Dedifferentiated amniotic fluid mesenchymal stem cell (primary cell): ENCODE measurements around the gene LDLRAD4.

ENCODE experiments used
- DNase-seq: peaks from one replicate; pipeline ENCODE4 v3.0.0-alpha.2; 2016; ENCODE audit errors: extremely low spot score

Gene LDLRAD4

DNA sequence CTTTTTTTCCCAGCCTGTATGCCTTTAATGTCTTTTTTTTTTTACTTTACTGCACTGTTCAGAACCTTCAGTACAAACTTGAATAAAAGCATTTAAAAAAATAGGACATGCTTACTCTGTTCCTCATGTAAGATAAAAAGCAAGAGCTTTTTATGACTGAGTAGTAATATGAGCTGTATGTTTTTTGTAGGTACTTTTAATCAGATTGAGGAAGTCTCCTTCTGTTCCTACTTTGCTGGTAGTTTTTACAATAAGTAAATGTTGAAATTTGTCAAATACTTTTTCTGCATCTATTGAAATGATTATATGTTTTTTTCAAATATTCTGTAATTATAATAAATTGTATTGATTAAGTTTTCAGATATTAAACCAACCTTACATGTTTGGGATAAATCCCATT is 318.0 kb downstream of the LDLRAD4 start:
- DNase-seq, result no peak

DNA sequence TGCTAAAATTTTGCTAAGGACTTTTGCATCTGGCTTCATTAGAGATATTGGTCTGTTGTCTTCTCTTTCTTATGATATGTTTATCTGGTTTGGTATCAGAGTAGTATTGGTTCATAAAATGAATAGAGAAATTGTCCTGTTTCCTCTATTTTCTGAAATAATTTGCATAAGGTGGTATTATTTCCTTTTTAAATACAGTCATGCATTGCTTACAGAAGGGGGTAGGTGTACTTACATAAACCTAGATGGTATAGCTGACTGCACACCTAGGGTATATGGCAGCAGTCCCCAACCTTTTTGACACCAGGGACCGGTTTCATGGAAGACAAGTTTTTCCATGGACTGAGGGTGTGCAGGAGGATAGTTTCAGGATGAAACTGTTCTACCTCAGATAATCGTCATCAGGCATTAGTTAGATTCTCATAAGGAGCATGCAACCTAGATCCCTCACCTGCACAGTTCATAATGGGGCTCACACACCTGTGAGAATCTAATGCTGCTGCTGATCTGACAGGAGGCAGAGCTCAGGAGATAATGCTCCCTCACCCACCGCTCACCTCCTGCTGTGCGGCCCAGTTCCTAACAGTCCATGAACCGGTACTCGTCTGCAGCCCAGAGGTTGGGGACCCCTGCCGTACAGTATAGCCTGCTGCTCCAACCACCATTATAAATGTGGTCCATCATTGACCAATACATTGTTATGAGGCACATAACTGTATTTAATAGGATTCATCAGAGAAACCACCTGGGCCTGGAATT is 318.6 kb downstream of the LDLRAD4 start:
- DNase-seq, result no peak

- no peak for DNase-seq
Measured at GRCh38 chr18:13538630-13539029, 320.1 kb downstream of the LDLRAD4 start.

GRCh38 chr18:13539050-13539449 is 320.5 kb downstream of the LDLRAD4 start:
- no peak for DNase-seq

GRCh38 chr18:13539843-13540476 is 321.4 kb downstream of the LDLRAD4 start:
- DNase-seq, result no peak

DNA sequence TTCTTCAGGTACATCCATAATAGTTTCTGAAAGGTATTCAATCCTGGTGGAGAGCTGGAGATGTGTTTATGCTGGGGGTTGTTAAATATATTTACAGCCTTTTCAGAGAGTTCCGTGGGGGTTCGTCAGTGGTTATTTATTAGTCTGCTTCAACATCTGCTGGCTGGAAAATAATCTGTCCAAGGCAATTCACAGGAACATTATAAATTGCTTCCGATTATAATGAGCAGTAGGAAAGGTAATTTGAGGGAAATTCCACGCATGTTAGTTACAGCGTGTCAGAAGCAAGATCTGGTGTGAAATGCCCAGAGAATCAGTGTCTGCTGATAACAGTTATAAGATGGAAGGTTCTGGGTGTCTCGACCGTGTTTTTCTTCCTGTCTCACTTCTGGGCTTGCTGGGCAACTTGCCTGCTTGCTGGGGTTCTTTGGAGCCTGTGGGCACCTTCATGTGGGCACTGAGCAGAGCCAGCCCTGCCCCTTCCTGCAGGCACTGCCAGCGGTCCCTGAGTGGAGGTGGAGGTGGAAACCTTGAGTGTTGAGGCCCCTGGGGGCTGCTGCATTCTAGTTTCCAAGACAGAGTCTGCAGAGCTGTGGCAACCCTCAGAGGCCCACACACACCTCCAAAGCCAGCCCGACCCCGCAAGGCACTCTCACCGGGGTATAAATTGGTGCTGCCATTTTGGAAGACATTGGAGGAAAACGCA is 322.1 kb downstream of the LDLRAD4 start:
- no peak for DNase-seq

GRCh38 chr18:13541621-13542519 is 323.3 kb downstream of the LDLRAD4 start:
- no peak for DNase-seq

DNA sequence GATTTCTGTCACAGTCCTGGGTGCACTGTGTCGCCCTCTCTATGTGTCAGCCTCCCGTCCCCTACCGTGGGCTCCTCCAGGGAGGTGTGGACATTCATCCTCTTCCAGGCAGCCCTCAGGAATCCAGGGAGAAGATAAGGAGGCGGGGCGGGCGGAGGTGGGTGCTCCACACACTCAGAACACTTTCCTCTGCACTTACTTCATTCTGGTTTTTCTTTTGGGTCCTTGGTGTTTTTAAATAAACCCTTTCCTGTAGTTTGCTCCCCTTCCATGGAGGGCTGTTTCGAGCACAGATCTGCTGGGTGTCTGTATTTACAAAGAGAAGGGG is 323.9 kb downstream of the LDLRAD4 start:
- DNase-seq, result no peak

- DNase-seq, result no peak
Measured at GRCh38 chr18:13543144-13543543, 324.6 kb downstream of the LDLRAD4 start.

GRCh38 chr18:13543811-13544732 is 325.5 kb downstream of the LDLRAD4 start:
- no peak for DNase-seq

- no peak for DNase-seq
Measured at GRCh38 chr18:13544953-13545352, 326.4 kb downstream of the LDLRAD4 start.

DNA sequence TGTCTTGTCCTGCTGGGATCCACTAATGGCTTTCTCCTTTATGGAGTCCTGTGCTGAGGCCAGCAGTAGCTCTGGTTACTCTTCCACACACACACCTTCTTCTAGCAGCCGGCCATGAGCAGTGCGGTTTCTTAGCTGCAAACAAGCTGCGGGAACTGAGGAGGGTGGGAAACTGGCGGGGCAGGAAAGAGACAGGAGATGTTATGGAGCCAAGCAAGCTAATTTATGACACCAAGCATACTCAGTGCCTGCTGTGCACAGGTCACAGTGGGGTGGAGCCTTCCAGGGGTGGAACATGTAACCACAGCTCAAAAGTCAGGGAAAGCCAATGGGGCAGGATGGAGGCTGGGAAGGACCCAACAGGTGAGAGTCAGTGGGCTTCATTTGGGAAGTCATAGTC is 327.0 kb downstream of the LDLRAD4 start:
- DNase-seq, result no peak

GRCh38 chr18:13545955-13546354 is 327.4 kb downstream of the LDLRAD4 start:
- no peak for DNase-seq

GRCh38 chr18:13546638-13547037 is 328.1 kb downstream of the LDLRAD4 start:
- no peak for DNase-seq

- DNase-seq, result no peak
Measured at GRCh38 chr18:13547347-13547746, 328.8 kb downstream of the LDLRAD4 start.

GRCh38 chr18:13548106-13548819 is 329.7 kb downstream of the LDLRAD4 start:
- DNase-seq, result no peak

- no peak for DNase-seq
Measured at GRCh38 chr18:13548966-13549879, 330.7 kb downstream of the LDLRAD4 start.

DNA sequence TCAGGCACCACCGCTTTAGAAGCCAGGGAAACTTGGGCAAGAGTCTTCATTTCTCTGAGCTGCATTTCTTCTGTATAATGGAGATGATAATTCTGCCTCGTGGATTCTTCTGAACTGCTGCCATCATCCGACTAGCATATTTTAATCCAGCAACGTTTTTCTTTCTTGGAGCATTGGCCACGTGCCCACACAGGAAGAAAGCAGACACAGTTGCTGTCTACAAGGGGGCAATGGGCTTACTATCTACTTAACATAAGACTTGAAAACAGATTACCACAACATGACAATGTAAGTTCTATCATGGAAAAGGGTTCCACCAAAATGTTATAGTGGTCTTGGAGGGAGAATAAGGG is 331.3 kb downstream of the LDLRAD4 start:
- no peak for DNase-seq
